GM12874 (cell line): ENCODE results near the gene RHOU.

Experiments used
- CTCF ChIP-seq: IDR thresholded peaks from 2 replicates; pipeline ENCODE4 v1.5.1; 2011; ENCODE audit warnings: low read depth, mild to moderate bottlenecking, control low read depth, low read length, moderate library complexity; ENCODE audit not compliant: insufficient read depth

RHOU gene

GRCh38 chr1:228727681-228728171 is 7.6 kb upstream of the RHOU start:
- no peak for TF ChIP-seq CTCF

GRCh38 chr1:228732426-228732825 is 2.9 kb upstream of the RHOU start:
- no peak for TF ChIP-seq CTCF

- no peak for TF ChIP-seq CTCF
Measured at GRCh38 chr1:228733576-228733975, 1.7 kb upstream of the RHOU start.

GRCh38 chr1:228735871-228736586 is 750 bp downstream of the RHOU start:
- TF ChIP-seq CTCF = no peak

- TF ChIP-seq CTCF = no peak
Measured at GRCh38 chr1:228736844-228737445, 1.7 kb downstream of the RHOU start.

GRCh38 chr1:228737601-228738041 is 2.3 kb downstream of the RHOU start:
- TF ChIP-seq CTCF = no peak

GRCh38 chr1:228739826-228740225 is 4.5 kb downstream of the RHOU start:
- TF ChIP-seq CTCF = no peak
